ENCODE measurements around the gene NCR1.
"Not testable (repeated sequence)": the region's sequence is repeated elsewhere in the genome, so short reads cannot be mapped to it uniquely, and the experiment has no call there.

The NCR1 gene

GRCh38 chr19:54949412-54949811 is 43.5 kb downstream of the NCR1 start:
- H3K9me3 ChIP-seq (ENCODE audit: insufficient read depth, low read depth, low read length), result no peaks in the 10 kb centered on the region
- peaks cover 42% of the 10 kb centered on the region for H3K79me1 ChIP-seq (ENCODE audit: low read length)
- no peaks in the 10 kb centered on the region for H3K27me3 ChIP-seq (ENCODE audit: insufficient read depth, low read length)
- no peak overlapping the region for H3K4ac ChIP-seq (ENCODE audit: low read depth, low read length)
- no peak overlapping the region for H3K9ac ChIP-seq (ENCODE audit: low read length)
- no peak overlapping the region for H2AFZ ChIP-seq (ENCODE audit: insufficient read depth, low read length, poor library complexity)
- peak overlapping the region; percentile 93 for H4K91ac ChIP-seq (ENCODE audit: low read depth, low read length)
- DNase-seq, result no peak
- H2BK5ac ChIP-seq (ENCODE audit: low read depth, low read length, poor library complexity), result peak overlapping the region; percentile 80
- H2AK5ac ChIP-seq (ENCODE audit: low read length), result no peak overlapping the region
- no peaks in the 10 kb centered on the region for H3K36me3 ChIP-seq (ENCODE audit: control insufficient read depth in 1 of 2, insufficient read depth in 2 of 2, low read length in 2 of 2)
- H4K12ac ChIP-seq (ENCODE audit: low read depth, low read length), result no peak overlapping the region
- no peak overlapping the region for H3K18ac ChIP-seq (ENCODE audit: low read length)
- H3K4me3 ChIP-seq (ENCODE audit: low read depth, low read length), result no peak overlapping the region
- WGBS (ENCODE audit: extremely low coverage, insufficient coverage, insufficient read length), result no CpG with 5 or more reads among the region's 2 CpGs
- H3K4me1 ChIP-seq (ENCODE audit: control insufficient read depth in 1 of 2, insufficient read depth in 2 of 2, low read length in 2 of 2), result peaks cover 5 to 7% of the 10 kb centered on the region in 2 experiments
- H3K4me2 ChIP-seq (ENCODE audit: low read length), result no peak overlapping the region
- H2BK12ac ChIP-seq (ENCODE audit: low read length), result peak overlapping the region; percentile 92
- no peak overlapping the region for H3K23ac ChIP-seq (ENCODE audit: low read length)
- H4K8ac ChIP-seq (ENCODE audit: low read depth, low read length), result peak overlapping the region; percentile 1
- no peaks in the 10 kb centered on the region for H3K79me2 ChIP-seq (ENCODE audit: control insufficient read depth, insufficient read depth, low read length, poor library complexity)
- peak overlapping the region; percentile 66 for H3K14ac ChIP-seq (ENCODE audit: low read length)
- H3K27ac ChIP-seq (ENCODE audit: low read depth, low read length), result peak overlapping the region; percentile 54
- H2BK120ac ChIP-seq (ENCODE audit: insufficient read depth, low read length, poor library complexity), result peak overlapping the region; percentile 81

GRCh38 chr19:54950580-54950979 is 44.6 kb downstream of the NCR1 start:
- H4K12ac ChIP-seq (ENCODE audit: low read depth, low read length); H3K27me3 ChIP-seq (ENCODE audit: insufficient read depth, low read length); H3K9me3 ChIP-seq (ENCODE audit: insufficient read depth, low read depth, low read length); H3K4me1 ChIP-seq (ENCODE audit: control insufficient read depth in 1 of 2, insufficient read depth in 2 of 2, low read length in 2 of 2); H3K79me2 ChIP-seq (ENCODE audit: control insufficient read depth, insufficient read depth, low read length, poor library complexity); H2AFZ ChIP-seq (ENCODE audit: insufficient read depth, low read length, poor library complexity); H3K36me3 ChIP-seq (ENCODE audit: control insufficient read depth in 1 of 2, insufficient read depth in 2 of 2, low read length in 2 of 2); H2BK5ac ChIP-seq (ENCODE audit: low read depth, low read length, poor library complexity); H3K4me3 ChIP-seq (ENCODE audit: low read depth, low read length); H3K23ac ChIP-seq (ENCODE audit: low read length); H3K9ac ChIP-seq (ENCODE audit: low read length); H2BK120ac ChIP-seq (ENCODE audit: insufficient read depth, low read length, poor library complexity); H3K4me2 ChIP-seq (ENCODE audit: low read length): not testable (repeated sequence)
- H2AK5ac ChIP-seq (ENCODE audit: low read length), result peak overlapping the region; percentile 27
- H3K14ac ChIP-seq (ENCODE audit: low read length), result peak overlapping the region; percentile 74
- peak overlapping the region; percentile 57 for H3K27ac ChIP-seq (ENCODE audit: low read depth, low read length)
- H3K79me1 ChIP-seq (ENCODE audit: low read length), result peaks cover 41% of the 10 kb centered on the region
- peak overlapping the region; percentile 68 for H3K18ac ChIP-seq (ENCODE audit: low read length)
- H4K8ac ChIP-seq (ENCODE audit: low read depth, low read length), result peak overlapping the region; percentile 53
- H3K4ac ChIP-seq (ENCODE audit: low read depth, low read length), result peak overlapping the region; percentile 53
- peak overlapping the region; percentile 78 for H2BK12ac ChIP-seq (ENCODE audit: low read length)
- peak overlapping the region; percentile 93 for H4K91ac ChIP-seq (ENCODE audit: low read depth, low read length)
- peak; percentile 48 to 78 for DNase-seq
- no CpG with 5 or more reads among the region's 10 CpGs for WGBS (ENCODE audit: extremely low coverage, insufficient coverage, insufficient read length)

GRCh38 chr19:54952591-54953344 is 46.8 kb downstream of the NCR1 start:
- Histone ChIP-seq H2BK5ac (ENCODE audit: low read depth, low read length, poor library complexity) (peak overlapping the region; percentile 97), H3K18ac (ENCODE audit: low read length) (peak overlapping the region; percentile 86), H2AK5ac (ENCODE audit: low read length) (peak overlapping the region; percentile 57), H2BK120ac (ENCODE audit: insufficient read depth, low read length, poor library complexity) (peak overlapping the region; percentile 96), H3K4me2 (ENCODE audit: low read length) (no peak overlapping the region), H3K4me3 (ENCODE audit: low read depth, low read length) (no peak overlapping the region), H3K9me3 (ENCODE audit: insufficient read depth, low read depth, low read length) (no peaks in the 10 kb centered on the region), H3K14ac (ENCODE audit: low read length) (peak overlapping the region; percentile 54), H3K9ac (ENCODE audit: low read length) (no peak overlapping the region), H3K79me2 (ENCODE audit: control insufficient read depth, insufficient read depth, low read length, poor library complexity) (peaks cover 6% of the 10 kb centered on the region), H4K8ac (ENCODE audit: low read depth, low read length) (peak overlapping the region; percentile 2), H4K91ac (ENCODE audit: low read depth, low read length) (peak overlapping the region; percentile 92), H2AFZ (ENCODE audit: insufficient read depth, low read length, poor library complexity) (peak overlapping the region; percentile 25), H2BK12ac (ENCODE audit: low read length) (no peak overlapping the region), H3K79me1 (ENCODE audit: low read length) (peaks cover 54% of the 10 kb centered on the region), H3K27ac (ENCODE audit: low read depth, low read length) (peak overlapping the region; percentile 85), H3K27me3 (ENCODE audit: insufficient read depth, low read length) (no peaks in the 10 kb centered on the region), H3K36me3 (ENCODE audit: control insufficient read depth in 1 of 2, insufficient read depth in 2 of 2, low read length in 2 of 2) (no peaks in the 10 kb centered on the region), H3K4ac (ENCODE audit: low read depth, low read length) (peak overlapping the region; percentile 40), H3K4me1 (ENCODE audit: control insufficient read depth in 1 of 2, insufficient read depth in 2 of 2, low read length in 2 of 2) (peaks cover 8 to 14% of the 10 kb centered on the region in 2 experiments), H3K23ac (ENCODE audit: low read length) (no peak overlapping the region), H4K12ac (ENCODE audit: low read depth, low read length) (no peak overlapping the region)
- peak; percentile 99 for DNase-seq
- WGBS (ENCODE audit: extremely low coverage, insufficient coverage, insufficient read length), result no CpG with 5 or more reads among the region's 23 CpGs

GRCh38 chr19:54953345-54953713 is 47.4 kb downstream of the NCR1 start:
- not testable (repeated sequence) for H3K23ac ChIP-seq (ENCODE audit: low read length); H3K9me3 ChIP-seq (ENCODE audit: insufficient read depth, low read depth, low read length); H3K36me3 ChIP-seq (ENCODE audit: control insufficient read depth in 1 of 2, insufficient read depth in 2 of 2, low read length in 2 of 2); H2AFZ ChIP-seq (ENCODE audit: insufficient read depth, low read length, poor library complexity); H3K9ac ChIP-seq (ENCODE audit: low read length); H2BK12ac ChIP-seq (ENCODE audit: low read length); H3K4me3 ChIP-seq (ENCODE audit: low read depth, low read length); H4K12ac ChIP-seq (ENCODE audit: low read depth, low read length); H3K4me2 ChIP-seq (ENCODE audit: low read length); H3K27me3 ChIP-seq (ENCODE audit: insufficient read depth, low read length)
- peak overlapping the region; percentile 92 for H4K91ac ChIP-seq (ENCODE audit: low read depth, low read length)
- WGBS (ENCODE audit: extremely low coverage, insufficient coverage, insufficient read length), result no CpG with 5 or more reads among the region's 10 CpGs
- H3K79me2 ChIP-seq (ENCODE audit: control insufficient read depth, insufficient read depth, low read length, poor library complexity), result peaks cover 11% of the 10 kb centered on the region
- H3K27ac ChIP-seq (ENCODE audit: low read depth, low read length), result peak overlapping the region; percentile 85
- H3K4me1 ChIP-seq (ENCODE audit: control insufficient read depth in 1 of 2, insufficient read depth in 2 of 2, low read length in 2 of 2), result peaks cover 10 to 19% of the 10 kb centered on the region in 2 experiments
- peaks cover 60% of the 10 kb centered on the region for H3K79me1 ChIP-seq (ENCODE audit: low read length)
- H3K4ac ChIP-seq (ENCODE audit: low read depth, low read length), result peak overlapping the region; percentile 40
- peak overlapping the region; percentile 60 for H3K14ac ChIP-seq (ENCODE audit: low read length)
- peak; percentile 33 to 59 for DNase-seq
- peak overlapping the region; percentile 86 for H3K18ac ChIP-seq (ENCODE audit: low read length)
- peak overlapping the region; percentile 98 for H2BK120ac ChIP-seq (ENCODE audit: insufficient read depth, low read length, poor library complexity)
- H2AK5ac ChIP-seq (ENCODE audit: low read length), result peak overlapping the region; percentile 60
- H4K8ac ChIP-seq (ENCODE audit: low read depth, low read length), result peak overlapping the region; percentile 60
- H2BK5ac ChIP-seq (ENCODE audit: low read depth, low read length, poor library complexity), result peak overlapping the region; percentile 97
